HG02870 (cell line): ENCODE results near the gene P2RY8.
A peak's percentile ranks its signal among the peaks of the same experiment; 100 is the strongest.
"Not testable (repeated sequence)": the region's sequence is repeated elsewhere in the genome, so short reads cannot be mapped to it uniquely, and the experiment has no call there.

Experiments used
- ATAC-seq: cut with Tn5 transposase; IDR thresholded peaks from one replicate; pipeline ENCODE4 v1.9.1; 2021; ENCODE audit warnings: mild to moderate bottlenecking, moderate library complexity; ENCODE audit not compliant: unreplicated experiment

The P2RY8 gene

DNA sequence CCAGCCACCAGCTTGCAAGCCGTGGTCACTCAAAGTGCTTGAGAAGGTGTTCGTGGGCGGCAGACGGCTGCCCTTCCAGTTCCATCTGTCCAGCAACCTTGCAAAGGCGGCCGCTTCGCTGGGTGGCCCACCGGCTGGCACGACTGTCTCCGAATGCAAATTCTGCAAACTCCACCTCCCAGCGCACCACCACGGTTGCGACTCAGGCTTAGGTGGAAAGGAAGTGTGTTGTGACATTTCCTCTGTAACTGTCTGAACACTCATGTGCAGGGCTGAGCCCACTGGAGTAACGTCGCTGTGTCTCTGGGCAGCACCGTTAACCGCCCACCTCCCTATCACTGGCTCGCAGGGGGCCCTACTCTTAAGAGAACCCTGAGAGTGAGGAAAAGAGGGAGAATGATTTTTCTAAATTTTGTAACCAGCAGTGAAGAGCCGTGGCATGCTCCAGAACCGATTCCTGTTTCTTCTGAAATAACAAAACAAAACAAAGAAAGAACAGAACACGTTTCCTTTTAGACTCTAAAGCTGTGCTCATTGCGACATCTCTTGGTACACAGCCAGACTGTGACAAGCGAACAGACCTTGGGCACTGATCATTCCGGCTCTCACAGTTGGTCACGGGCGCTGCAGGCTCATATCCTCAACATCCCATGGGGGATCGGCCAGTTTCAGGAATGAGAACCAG lies at the start of gene P2RY8:
TSS of gene P2RY8 (minus strand) at position 155 of the 685 bp plus-strand sequence. CDS start 70,627 bp downstream, outside the sequence.
- ATAC-seq, result peak; percentile 55

DNA sequence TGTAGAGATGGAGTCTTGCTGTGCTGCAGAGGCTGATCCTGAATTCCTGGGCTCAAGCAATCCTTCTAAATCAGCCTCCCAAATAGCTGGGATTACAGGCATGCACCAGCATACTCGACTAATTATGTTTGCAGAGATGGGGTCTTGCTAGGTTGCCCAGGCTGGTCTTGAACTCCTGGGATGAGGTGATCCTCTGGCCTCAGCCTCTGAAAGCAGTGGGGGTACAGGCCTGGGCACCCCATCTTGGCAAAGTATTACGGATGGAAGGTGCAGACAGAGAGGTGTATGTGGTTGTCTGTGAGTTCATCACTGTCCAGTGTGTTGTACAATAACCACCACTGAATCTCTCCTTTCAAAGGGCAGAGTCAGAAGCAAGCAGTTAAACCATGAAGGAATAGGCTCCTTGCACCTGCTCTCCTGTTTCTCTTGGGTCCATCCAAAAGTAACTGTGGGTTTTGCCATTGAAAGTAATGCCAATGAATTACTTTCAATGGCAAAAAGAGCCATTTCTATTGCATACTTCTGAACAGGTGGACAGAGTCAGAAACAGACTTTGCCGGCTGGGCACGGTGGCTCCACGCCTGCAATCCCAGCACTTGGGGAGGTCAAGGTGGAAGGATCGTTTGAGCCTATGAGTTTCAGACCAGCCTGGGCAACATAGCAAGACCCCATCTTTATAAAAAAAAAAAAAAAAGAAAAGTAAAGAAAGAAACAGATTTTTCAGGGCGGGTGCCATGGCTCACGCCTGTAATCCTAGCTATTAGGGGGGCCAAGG lies 47.4 kb upstream of the P2RY8 start:
- ATAC-seq, result no peak

DNA sequence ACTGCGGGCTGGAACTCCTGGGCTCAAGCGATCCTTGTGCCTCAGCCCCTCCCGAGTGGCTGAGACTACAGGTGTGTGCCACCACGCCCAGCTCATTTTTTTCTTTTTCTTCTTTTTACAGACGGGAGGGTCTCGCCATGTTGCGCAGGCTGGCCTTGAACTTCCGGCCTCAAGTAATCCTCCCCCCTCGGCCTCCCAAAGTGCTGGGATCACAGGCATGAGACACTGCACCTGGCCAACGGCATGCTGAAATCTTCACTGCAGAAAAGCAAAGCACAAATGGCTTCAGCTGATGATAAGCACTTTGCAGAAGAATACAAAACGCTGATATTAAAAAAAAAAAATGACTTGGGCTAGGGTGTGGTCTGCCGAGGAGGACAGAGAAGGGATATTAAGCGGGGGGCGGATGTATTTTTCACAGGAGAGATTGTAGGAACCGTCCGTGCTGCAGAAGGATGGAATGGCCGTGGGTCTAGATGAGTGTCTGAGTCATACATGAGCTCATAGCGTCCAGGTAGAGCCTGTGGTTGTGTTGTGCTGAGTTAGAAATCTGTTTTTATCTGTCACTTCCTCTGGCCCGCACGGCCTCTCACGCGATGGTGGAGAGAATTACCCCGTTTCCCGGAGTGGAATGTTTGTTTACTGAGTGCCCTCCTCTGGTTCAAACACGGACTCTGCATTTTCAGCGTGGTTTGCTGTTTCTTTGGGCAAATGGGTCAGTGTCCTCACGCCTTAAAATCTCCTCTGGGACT lies 45.9 kb upstream of the P2RY8 start:
- peak; percentile 83 for ATAC-seq

GRCh38 chrX:1581132-1581531 lies 44.1 kb upstream of the P2RY8 start:
- ATAC-seq, result no peak

GRCh38 chrX:1578511-1579173 lies 41.7 kb upstream of the P2RY8 start:
- ATAC-seq, result no peak

GRCh38 chrX:1577845-1578244 lies 40.9 kb upstream of the P2RY8 start:
- no peak for ATAC-seq

- no peak for ATAC-seq
These were observed 39.4 kb upstream of the P2RY8 start for GRCh38 chrX:1576201-1576992.

- ATAC-seq, result not testable (repeated sequence)
These were observed 37.2 kb upstream of the P2RY8 start for GRCh38 chrX:1574181-1574580.

DNA sequence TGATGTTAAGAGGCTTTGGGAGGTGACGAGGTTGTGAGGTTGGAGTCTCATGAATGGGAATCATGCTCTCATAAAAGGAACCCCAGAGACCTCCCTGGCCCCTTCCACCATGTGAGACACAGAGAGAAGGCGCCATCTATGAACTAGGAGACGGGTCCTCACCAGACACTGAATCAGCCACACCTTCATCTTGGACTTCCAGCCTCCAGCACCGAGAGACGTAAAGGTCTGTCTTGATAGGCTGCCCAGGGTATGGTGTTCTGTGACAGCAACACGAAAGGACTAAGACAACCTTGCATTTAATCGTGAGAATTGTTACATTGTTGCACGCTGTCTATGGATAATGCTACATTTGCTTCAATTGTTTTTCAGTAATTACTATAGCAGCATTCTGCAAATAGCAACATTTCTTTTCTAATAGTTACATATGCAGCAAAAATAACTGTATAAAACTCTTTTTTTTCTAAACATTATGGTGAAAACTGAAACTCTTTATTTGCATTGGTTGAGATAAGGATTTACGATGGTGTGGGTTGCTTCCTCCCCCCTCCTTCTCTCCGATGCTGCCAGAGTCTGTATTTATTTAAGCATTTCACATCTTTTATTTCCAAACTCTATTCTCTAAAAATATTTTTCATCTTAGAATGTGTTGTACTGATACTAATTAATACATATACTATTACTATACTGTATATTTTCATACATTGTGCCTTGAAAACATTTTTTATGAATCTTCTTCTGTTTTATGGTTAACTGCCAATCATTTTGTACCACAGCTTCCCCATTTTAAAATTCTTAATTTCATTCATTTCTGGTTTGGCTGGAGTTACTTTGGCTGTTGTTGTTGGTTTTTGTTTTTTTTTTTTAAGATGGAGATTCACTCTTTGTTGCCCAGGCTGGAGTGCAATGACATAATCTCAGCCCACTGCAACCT lies 28.0 kb upstream of the P2RY8 start:
- ATAC-seq, result no peak

DNA sequence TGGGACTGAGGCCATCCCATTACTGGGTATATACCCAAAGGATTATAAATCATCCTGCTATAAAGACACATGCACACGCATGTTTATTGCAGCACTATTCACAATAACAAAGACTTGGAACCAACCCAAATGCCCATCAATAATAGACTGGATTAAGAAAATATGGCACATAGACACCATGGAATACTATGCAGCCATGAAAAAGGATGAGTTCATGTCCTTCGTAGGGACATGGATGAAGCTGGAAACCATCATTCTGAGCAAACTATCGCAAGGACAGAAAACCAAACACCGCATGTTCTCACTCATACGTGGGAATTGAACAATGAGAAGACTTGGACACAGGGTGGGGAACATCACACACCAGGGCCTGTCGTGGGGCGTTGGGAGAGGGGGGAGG lies 27.1 kb upstream of the P2RY8 start:
- ATAC-seq, result not testable (repeated sequence)

DNA sequence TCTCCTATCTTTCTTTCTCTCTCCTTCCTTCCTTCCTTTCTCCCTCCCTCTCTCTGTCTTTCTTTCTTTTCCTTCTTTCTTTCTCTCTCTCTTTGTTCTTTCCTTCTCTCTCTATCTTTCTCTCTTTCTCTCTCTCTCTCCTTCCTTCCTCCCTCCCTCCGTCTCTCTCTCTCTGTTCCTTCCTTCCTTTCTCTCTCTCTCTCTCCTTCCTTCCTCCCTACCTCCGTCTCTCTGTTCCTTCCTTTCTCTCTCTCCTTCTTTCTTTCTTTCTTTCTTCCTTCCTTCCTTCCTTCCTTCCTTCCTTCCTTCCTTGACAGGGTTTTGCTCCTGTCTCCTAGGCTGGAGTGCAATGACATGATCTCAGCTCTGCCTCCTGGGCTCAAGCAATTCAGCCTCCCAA lies 24.2 kb upstream of the P2RY8 start:
- ATAC-seq, result no peak

DNA sequence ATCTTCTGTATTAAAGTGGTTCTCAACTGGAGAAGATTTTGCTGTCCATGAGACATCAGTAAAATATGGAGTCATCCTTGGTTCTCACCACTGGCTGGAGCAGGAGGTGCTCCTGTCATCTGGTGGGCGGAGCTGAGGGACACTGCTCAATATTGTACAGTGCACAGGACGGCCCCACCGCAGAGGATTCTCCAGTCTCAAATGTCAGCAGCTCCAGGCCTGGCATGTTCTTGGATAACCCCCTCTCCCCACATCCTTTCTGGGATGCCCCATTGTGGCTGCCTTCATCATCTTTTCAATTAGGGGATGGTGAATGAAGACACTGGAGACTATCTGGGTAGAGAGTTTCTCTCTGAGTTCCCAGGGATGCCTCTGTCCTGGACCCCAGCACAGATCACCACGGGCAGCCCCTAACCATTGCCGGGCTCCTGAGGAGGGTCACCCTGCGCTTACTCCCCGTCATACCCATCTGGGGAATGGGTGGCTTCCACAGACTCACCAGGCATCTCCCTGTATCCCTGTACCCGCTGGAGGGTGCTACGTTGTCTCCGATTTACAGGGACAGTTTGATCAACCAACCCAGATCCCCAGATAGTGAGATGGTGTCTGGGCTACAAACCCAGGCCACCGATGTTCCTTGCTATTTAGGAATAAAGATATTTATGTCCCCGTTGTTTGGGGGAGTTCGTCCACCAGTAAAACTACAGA lies 21.9 kb upstream of the P2RY8 start:
- ATAC-seq, result no peak

DNA sequence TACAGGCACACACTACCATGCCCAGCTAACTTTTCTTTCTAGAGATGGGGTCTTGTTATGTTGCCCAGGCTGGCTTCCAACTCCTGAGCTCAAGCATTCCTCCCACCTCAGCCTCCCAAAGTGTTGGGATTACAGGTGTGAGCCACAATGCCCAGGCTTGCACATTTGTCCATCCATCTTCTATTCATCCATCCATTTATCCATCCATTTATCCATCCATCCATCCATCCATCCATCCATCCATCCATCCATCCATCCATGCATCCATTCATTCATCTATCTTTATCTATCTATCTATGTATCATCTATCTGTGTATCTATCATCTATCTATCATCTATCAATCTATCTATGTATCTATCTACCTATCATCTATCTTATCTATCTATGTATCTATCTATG lies 20.5 kb upstream of the P2RY8 start:
- not testable (repeated sequence) for ATAC-seq

DNA sequence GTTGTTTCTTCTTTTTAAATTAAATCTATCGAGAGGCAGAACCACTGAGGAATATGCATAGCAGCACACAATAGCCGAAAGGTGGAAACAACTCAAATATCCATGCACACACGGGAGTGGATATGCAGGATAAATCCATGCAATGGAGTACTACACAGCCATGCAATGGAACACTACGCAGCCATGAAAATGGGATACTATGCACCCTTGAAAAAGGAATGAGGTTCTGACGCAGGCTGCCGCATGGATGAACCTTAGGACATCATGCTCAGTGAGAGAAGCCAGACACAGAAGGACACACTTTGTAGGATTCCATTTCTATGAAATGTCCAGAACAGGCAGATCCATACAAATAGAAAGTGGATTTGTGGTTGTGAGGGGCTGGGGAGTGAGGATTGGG lies 18.4 kb upstream of the P2RY8 start:
- no peak for ATAC-seq

GRCh38 chrX:1554469-1555210 lies 17.7 kb upstream of the P2RY8 start:
- no peak for ATAC-seq

GRCh38 chrX:1551959-1552546 lies 15.1 kb upstream of the P2RY8 start:
- ATAC-seq, result no peak

DNA sequence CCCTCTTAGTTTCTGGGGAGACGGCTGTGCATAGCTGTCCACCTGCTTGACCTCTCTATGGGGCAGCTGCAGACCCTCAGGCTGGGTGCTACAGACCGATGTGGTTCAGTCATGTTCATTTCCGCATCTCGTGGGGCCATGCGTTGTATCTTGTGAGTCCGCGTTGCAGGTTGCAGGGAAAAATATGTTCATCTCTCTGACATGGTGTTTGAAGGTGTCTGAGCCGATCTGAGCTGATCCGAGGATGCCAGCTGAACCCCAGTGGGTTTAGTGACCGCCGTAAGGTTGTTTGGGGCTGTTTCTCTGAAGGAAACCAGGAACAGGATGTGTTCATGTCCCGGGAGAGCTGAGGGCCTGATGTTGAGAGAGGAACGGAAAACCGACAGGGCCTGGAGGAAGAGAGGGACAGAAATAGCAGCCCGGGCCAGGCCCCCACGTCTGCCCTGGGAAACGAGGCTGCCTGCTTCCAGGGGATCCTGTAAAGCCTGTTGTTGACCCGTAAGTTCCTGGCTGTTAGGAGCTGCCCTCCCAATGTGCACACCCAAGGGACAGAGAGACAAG lies 9.8 kb upstream of the P2RY8 start:
- no peak for ATAC-seq
